ENCODE measurements around the gene SNX5. TPM values are rescaled to one million over a fixed set of nuclear protein-coding genes. Genes with fewer than 3 reads are reported as not detected.
A peak's percentile ranks its signal among the peaks of the same experiment; 100 is the strongest.

Gene SNX5
- total and polyA plus RNA-seq, 12 donors, result 29.0 to 59.1 (median 47.3) TPM

- H3K4me3 ChIP-seq, result no peak overlapping the region
- peak in 6 of 9 donors; percentile 20 to 59 (median 38) for TF ChIP-seq CTCF (IDR thresholded peaks at IDR 0.05)
- ATAC-seq (peak in 2 of 8 donors; percentile 15 to 23), DNase-seq (no peak)
- peaks cover 0 to 34% (median 17%) of the 10 kb centered on the region in 9 donors for H3K36me3 ChIP-seq
- peak overlapping the region in 8 of 10 donors; percentile 11 to 97 (median 48) for H3K27ac ChIP-seq
- intact Hi-C loops (cut with DNase I), result no loop called here
- WGBS, 2 donors, result 31 to 36% methylated on average over 5 of the region's 5 CpGs
- no peaks in the 10 kb centered on the region for H3K27me3 ChIP-seq
- H3K9me3 ChIP-seq, result no peaks in the 10 kb centered on the region
- H3K4me1 ChIP-seq, result peaks cover 0 to 81% (median 60%) of the 10 kb centered on the region in 9 donors
Measured at GRCh38 chr20:17958373-17959256, 10.0 kb downstream of the SNX5 start.

- Histone ChIP-seq H3K36me3 (peaks cover 0 to 43% (median 24%) of the 10 kb centered on the region in 9 donors), H3K9me3 (no peaks in the 10 kb centered on the region), H3K27ac (peak overlapping the region in 6 of 10 donors; percentile 11 to 97 (median 40)), H3K27me3 (no peaks in the 10 kb centered on the region), H3K4me3 (no peak overlapping the region), H3K4me1 (peaks cover 0 to 72% (median 52%) of the 10 kb centered on the region in 9 donors)
- TF ChIP-seq CTCF (IDR thresholded peaks at IDR 0.05), result no peak
- ATAC-seq, result no peak
- DNase-seq, result no peak
- intact Hi-C loops (cut with DNase I), result no loop called here
- 71 to 75% methylated on average over 5 of the region's 5 CpGs for WGBS, 2 donors
Measured at GRCh38 chr20:17957505-17958363, 10.9 kb downstream of the SNX5 start.

DNA sequence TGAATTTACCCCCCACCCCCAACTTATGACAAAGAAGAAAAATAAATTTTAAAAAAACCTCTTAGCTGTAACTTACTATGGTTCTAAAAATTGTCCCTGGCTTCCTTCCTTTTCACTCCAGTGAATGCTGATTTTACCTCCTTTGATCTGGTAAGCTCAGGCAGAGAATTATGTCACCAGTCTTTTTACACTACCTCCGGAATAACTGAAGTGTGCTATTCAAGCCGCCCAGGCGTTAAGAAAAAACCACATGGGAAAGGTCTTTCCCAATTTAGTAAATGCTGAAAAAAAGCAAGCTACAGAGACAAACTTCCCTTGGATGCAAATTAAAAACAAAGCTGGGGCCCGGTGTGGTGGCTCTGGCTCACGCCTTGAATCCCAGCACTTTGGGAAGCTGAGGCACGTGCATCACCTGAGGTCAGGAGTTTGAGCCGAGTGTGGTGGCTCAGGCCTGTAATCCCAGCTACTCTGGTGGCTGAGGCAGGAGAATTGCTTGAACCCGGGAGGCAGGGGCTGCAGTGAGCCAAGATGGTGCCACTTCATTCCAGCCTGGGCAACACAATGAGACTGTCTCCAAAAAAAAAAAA, 12.4 kb downstream of the SNX5 start:
- Histone ChIP-seq H3K4me1 (peaks cover 0 to 57% (median 36%) of the 10 kb centered on the region in 9 donors), H3K4me3 (no peak overlapping the region), H3K27me3 (no peaks in the 10 kb centered on the region), H3K36me3 (peaks cover 0 to 59% (median 40%) of the 10 kb centered on the region in 9 donors), H3K9me3 (no peaks in the 10 kb centered on the region), H3K27ac (peak overlapping the region in 1 of 10 donors; percentile 19)
- WGBS, 2 donors, result 76 to 78% methylated on average over 8 of the region's 8 CpGs
- ATAC-seq (no peak), DNase-seq (no peak)
- TF ChIP-seq CTCF (IDR thresholded peaks at IDR 0.05), result no peak
- intact Hi-C loops (cut with DNase I), result no loop called here

- H3K27me3 ChIP-seq, result no peaks in the 10 kb centered on the region
- H3K4me3 ChIP-seq, result no peak overlapping the region
- 67 to 75% methylated on average over 3 of the region's 3 CpGs for WGBS, 2 donors
- peaks cover 0 to 48% (median 31%) of the 10 kb centered on the region in 9 donors for H3K4me1 ChIP-seq
- no peaks in the 10 kb centered on the region for H3K9me3 ChIP-seq
- TF ChIP-seq CTCF (IDR thresholded peaks at IDR 0.05), result no peak
- peaks cover 0 to 68% (median 49%) of the 10 kb centered on the region in 9 donors for H3K36me3 ChIP-seq
- DNase-seq (no peak), ATAC-seq (no peak)
- no peak overlapping the region for H3K27ac ChIP-seq
- intact Hi-C loops (cut with DNase I), result no loop called here
Measured at GRCh38 chr20:17955302-17955701, 13.3 kb downstream of the SNX5 start.
